ENCODE results near the gene MGAT5.

The MGAT5 gene

DNA sequence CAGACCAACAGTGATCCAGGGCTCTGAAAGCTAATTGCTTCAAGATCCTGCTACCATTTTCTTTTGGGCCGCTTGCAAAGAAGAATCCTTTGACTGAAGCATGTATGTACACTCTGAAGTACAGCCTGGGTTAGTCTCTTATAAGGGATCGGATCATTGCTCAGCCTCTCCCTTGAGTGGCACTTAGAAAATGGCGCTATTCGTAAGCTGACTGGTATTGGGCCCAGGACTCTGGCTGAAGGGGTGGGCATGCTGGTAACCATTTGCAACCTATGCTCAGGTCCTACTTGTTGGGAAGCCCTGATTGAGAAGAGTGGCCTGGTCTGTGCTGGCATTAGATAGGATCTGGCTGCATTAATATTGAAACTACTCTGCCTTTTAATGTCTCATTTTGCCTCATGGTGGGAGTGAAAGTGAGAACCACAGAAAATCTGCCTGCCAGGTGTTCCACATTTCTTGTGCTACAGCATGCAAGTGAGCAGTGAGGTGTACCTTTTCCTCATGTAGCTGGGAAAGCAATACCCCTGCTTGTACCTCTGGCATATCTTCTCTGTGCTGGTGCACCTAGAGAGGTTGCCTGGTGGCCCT is 661 bp upstream of the MGAT5 start:
- no peak for DNase-seq (ENCODE audit: low read depth in 2 of 2, low spot score in 1 of 2)

DNA sequence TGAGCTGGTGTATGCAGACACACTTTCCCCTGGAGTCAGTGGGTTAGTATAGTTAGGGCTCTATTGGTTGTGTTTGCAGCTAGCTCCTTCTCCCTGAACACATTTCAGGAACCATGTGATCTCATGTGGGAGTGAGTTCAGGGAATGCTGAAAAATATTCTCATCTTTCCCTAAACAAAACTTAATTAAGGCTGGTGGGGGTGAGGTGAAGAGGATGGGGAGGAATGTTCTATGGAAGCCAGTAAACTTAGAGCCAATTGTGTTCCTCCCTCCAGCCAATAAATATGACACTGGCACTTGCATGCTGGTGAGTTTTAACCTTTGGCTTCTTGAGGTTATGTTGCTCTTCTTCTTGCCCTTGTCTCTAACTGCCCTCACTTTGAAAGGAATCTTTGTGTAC is 952 bp downstream of the MGAT5 start:
- DNase-seq (ENCODE audit: low read depth in 2 of 2, low spot score in 1 of 2) = no peak

GRCh38 chr2:134256956-134257355 is 3.1 kb downstream of the MGAT5 start:
- no peak for DNase-seq (ENCODE audit: low read depth in 2 of 2, low spot score in 1 of 2)

GRCh38 chr2:134257509-134257908 is 3.6 kb downstream of the MGAT5 start:
- no peak for DNase-seq (ENCODE audit: low read depth in 2 of 2, low spot score in 1 of 2)

- no peak for DNase-seq (ENCODE audit: low read depth in 2 of 2, low spot score in 1 of 2)
Measured at GRCh38 chr2:134257965-134258683, 4.3 kb downstream of the MGAT5 start.

DNA sequence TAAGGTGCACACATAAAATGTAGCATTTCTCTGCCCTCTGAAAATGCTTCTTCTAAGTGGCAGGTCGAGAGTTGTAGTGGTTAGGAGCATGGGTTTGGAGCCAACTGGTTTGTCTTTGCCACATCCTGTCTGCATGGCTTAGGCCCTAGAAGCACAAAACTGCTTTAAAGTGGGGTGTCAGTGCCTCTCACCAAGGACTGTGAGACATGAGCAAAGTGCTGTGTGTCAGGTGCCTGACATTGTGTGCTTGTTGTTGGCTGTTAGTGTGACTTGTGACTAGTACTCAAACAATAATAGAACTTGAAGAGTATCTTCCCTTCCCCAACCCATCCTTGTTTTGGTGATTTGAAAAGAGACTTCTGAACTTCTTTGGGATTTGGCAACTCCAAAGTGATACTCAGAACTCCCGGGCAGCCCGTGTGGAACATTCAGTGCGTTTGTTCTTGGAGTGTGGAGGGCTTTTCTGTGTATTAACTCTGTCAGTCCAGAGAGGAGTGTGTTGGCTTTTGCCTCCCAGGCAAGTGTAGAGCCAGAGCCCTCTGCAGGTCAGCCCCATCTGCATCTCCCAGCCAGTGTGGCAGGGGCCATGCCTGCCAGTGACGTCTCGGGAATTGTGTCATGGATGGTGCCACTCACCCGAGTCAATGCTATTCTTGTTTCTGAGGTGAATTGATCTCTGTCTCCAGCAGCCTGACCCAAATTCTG is 5.0 kb downstream of the MGAT5 start:
- DNase-seq (ENCODE audit: low read depth in 2 of 2, low spot score in 1 of 2) = peak in 1 of 2 donors; percentile 16

DNA sequence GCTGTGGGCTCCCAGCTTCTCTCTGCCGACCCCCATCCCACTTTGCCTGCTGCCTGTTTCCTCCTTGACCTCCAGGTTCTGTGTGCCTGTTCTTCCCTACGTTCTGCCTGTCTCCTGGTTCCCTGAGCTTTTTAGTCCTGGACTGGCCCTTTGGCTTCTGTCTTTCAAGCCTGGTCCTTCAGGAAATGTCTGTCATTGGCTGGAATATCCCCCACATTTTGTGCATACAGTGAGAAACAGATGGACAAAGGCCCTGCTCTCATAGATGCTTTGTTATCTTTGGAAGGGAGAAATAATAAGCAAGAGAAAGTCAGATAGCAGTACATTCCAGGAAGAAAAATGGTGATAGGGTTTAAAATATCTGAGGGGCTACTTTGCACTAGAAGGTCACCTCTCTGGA is 5.7 kb downstream of the MGAT5 start:
- DNase-seq (ENCODE audit: low read depth in 2 of 2, low spot score in 1 of 2) = no peak

- DNase-seq (ENCODE audit: low read depth in 2 of 2, low spot score in 1 of 2) = no peak
Measured at GRCh38 chr2:134259994-134260393, 6.1 kb downstream of the MGAT5 start.

DNA sequence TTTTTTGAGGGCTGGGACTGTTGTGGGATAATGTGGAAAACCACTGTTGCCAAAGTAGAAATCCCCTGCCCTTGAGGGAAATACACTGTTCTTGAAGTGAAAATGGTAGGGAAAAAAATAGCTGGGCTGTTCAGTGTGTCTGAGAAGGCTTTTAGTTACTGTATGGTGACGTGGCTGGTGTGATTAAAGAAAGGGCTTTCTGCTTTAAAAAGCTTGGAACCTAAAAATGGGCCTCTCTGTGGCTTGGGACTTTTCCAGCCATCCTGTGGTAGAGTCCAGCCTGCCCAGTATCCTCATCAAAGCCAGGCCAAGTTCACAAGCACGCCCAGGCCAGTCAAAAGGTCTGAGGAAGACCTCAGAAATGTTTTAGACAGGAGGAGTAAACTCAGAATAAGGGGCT is 6.8 kb downstream of the MGAT5 start:
- no peak for DNase-seq (ENCODE audit: low read depth in 2 of 2, low spot score in 1 of 2)

- no peak for DNase-seq (ENCODE audit: low read depth in 2 of 2, low spot score in 1 of 2)
Measured at GRCh38 chr2:134261398-134262131, 7.7 kb downstream of the MGAT5 start.

GRCh38 chr2:134262684-134263083 is 8.8 kb downstream of the MGAT5 start:
- no peak for DNase-seq (ENCODE audit: low read depth in 2 of 2, low spot score in 1 of 2)

DNA sequence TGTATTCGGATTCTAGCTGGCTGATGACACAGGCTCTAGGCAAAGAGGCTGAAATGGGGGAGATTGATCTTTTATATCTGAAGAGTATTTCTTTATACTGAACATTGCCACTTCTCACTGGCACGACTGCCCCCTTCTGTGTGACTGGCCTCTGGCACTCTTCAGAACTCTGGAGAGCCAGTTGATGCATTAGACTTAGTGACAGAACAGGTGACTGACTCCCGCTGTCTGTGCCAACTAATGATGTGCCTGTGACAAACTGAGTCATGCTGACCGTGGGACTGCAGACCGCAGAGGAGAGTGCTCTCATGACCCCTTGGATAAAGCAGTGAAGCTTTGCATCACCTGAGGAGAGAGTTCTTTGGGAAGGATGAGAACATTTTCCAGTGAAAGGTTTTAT is 14.4 kb downstream of the MGAT5 start:
- DNase-seq (ENCODE audit: low read depth in 2 of 2, low spot score in 1 of 2) = no peak

DNA sequence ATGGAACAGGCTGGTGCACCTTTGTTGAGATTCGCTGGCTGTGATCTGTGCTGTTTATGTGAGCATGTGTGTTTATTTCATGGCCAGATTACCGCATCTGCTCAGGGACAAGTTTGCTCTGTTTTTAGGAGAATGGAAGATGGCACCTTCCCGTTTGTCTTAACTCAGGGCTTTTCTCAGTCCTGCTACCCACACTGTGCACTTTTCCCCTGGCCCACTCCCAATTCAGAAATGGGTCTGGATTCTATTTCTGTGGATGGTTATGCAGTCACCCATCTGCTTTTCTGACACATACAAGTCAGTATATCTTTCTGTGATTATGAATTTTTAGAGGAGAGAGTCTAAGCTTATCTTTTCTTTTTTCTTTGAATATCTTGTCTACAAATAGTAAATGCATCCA is 15.4 kb downstream of the MGAT5 start:
- DNase-seq (ENCODE audit: low read depth in 2 of 2, low spot score in 1 of 2) = no peak

- no peak for DNase-seq (ENCODE audit: low read depth in 2 of 2, low spot score in 1 of 2)
Measured at GRCh38 chr2:134269972-134270735, 16.3 kb downstream of the MGAT5 start.

GRCh38 chr2:134271758-134272157 is 17.9 kb downstream of the MGAT5 start:
- DNase-seq (ENCODE audit: low read depth in 2 of 2, low spot score in 1 of 2) = no peak

GRCh38 chr2:134272806-134273205 is 18.9 kb downstream of the MGAT5 start:
- no peak for DNase-seq (ENCODE audit: low read depth in 2 of 2, low spot score in 1 of 2)

DNA sequence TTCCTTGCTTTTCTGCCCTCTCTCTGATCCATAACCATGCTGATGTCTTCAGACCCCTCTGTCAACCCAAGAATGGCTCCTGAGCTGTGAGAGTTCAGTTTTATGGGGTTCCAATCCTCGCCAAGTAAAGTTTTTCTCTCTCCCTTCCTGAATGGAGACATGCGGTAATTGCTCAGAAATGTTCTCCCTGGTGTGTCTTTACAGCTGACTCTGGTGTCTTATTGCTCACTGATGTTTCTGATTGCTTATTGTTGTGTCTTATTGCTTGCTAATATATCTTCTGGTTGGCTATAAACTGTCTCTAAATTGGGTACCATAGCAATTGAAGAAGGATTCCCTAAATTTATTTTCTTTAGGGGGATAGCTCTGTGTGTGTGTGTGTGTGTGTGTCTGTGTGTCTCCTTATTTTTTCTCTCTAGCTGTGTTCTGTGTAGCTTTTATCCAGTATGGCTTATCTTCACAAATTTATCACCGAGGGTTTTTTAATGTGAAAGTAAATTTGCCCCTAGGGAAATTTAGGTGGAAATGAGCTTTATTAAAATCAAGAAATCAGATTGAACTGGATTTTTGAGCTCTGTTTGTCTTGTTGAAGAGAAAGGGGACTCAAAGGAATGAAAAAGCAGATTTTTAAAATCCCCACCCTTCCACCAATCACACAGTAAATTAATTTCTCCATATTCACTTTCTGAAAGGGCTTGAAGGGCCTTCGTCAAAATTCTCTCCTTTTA is 19.5 kb downstream of the MGAT5 start:
- no peak for DNase-seq (ENCODE audit: low read depth in 2 of 2, low spot score in 1 of 2)

- DNase-seq (ENCODE audit: low read depth in 2 of 2, low spot score in 1 of 2) = no peak
Measured at GRCh38 chr2:134274121-134274520, 20.2 kb downstream of the MGAT5 start.

DNA sequence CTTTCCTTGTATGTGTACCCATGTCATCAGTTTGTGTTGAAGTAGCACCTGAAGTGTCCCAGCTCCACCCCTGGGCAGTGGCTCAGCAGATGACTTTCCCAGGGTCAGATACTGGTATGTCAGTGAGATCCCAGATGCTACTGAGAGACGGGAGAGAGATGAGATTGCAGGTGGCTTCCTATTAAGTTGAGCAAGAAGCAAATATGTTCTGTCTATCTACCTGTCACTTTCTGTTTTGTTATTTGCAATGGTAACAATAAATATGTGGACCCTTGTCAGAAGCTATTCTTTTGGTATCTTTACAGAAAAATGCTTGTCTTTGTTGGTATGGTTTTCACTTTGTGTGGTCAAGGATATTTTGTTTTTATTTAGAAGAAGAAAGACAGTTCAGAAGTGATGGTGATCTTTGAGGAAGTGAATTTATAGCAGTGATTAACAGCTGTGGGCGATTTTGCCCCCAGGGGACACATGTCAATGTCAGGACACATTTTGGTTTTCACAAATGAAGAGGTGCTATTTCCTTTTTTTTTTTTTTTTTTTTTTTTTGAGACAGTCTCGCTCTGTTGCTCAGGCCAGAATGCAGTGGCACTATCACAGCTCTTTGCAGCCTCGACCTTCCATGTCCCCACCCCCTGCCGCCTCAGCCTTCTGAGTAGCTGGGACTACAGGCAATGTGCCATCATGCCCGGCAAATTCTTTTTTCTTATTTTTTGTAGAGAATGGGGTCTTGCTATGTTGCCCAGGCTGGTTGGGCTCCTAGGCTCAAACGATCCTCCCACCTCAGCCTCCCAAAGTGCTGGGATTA is 21.4 kb downstream of the MGAT5 start:
- DNase-seq (ENCODE audit: low read depth in 2 of 2, low spot score in 1 of 2) = no peak

Data from stimulated activated CD8-positive, alpha-beta memory T cell treated with anti-CD3 and anti-CD28 coated beads, Interleukin-4, amount 100 ng/mL, for 4 hours (primary cell).